D721Med (cell line): ENCODE results near the gene USP44.
"Not testable (repeated sequence)": the region's sequence is repeated elsewhere in the genome, so short reads cannot be mapped to it uniquely, and the experiment has no call there.

Experiments
- DNase-seq: peaks from one replicate; pipeline ENCODE4 v3.0.0; 2011; ENCODE audit warnings: low spot score; ENCODE audit not compliant: insufficient read length
- FAIRE-seq: peaks from 2 replicates; lab custom pipeline; 2011; peaks lifted over from hg19 to GRCh38; lab: Jason Lieb, UNC
- TF ChIP-seq, protein P1 (sequence below): IDR thresholded peaks from 2 replicates; pipeline ENCODE4 v1.5.1; 2012; ENCODE audit warnings: mild to moderate bottlenecking, control low read depth; ENCODE audit not compliant: insufficient read depth; ENCODE audit errors: missing control alignments

The USP44 gene

DNA sequence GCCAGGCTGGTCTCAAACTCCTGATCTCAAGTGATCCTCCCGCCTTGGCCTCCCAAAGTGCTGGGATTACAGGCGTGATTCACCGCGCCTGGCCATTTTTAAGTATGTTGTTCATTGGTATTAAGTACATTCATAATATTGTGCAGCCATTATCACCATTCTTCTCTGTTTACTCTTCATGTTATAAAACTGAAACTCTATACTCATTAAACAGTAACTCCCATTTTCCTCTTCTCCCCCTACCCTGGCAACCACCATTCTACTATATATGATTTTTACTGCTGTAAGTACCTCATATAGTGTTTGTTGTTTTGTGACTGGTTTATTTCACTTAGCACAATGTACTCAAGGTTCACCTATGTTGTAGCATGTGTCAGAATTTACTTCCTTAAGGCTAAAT lies 54.2 kb downstream of the USP44 start:
- DNase-seq (no peak), FAIRE-seq (no peak)
- TF ChIP-seq, protein P1, sequence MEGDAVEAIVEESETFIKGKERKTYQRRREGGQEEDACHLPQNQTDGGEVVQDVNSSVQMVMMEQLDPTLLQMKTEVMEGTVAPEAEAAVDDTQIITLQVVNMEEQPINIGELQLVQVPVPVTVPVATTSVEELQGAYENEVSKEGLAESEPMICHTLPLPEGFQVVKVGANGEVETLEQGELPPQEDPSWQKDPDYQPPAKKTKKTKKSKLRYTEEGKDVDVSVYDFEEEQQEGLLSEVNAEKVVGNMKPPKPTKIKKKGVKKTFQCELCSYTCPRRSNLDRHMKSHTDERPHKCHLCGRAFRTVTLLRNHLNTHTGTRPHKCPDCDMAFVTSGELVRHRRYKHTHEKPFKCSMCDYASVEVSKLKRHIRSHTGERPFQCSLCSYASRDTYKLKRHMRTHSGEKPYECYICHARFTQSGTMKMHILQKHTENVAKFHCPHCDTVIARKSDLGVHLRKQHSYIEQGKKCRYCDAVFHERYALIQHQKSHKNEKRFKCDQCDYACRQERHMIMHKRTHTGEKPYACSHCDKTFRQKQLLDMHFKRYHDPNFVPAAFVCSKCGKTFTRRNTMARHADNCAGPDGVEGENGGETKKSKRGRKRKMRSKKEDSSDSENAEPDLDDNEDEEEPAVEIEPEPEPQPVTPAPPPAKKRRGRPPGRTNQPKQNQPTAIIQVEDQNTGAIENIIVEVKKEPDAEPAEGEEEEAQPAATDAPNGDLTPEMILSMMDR, result no peak

DNA sequence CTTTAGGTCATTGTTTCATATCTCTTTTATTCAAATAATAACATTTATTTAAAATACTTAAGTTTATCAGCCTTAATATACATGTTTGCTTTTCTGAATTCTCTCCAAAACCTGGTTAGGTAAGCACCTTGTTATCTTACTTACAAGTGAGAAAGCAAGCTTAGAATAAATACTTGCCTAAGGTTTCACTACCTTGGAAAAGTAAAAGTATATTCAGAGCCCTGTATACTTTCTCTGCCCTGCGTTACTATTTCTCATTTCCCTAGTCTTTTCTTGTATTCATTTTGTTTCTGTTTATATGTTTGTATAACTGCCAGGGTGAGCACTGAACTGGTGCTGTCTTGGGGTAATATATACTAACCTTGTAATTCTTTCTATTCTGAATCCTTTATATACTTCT lies 55.8 kb downstream of the USP44 start:
- TF ChIP-seq, protein P1, result no peak
- DNase-seq, result no peak
- no peak for FAIRE-seq

DNA sequence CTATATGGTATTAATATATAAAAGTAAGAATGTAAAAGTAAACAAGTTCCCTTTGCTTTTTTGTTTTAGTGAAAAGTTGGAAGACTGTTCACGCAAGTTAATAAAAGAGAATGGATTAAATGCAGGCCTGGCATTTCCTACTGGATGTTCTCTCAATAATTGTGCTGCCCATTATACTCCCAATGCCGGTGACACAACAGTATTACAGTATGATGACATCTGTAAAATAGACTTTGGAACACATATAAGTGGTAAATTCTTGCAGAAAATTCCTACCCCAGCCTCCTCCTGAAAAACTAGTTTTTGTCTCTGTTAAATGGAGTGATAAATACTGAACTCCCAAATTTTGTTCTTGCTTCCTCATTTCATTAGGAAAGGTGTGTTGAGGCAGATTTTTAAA lies 56.4 kb downstream of the USP44 start:
- TF ChIP-seq, protein P1, result no peak
- DNase-seq (no peak), FAIRE-seq (no peak)

GRCh38 chr12:95492462-95492861 lies 58.8 kb downstream of the USP44 start:
- TF ChIP-seq, protein P1, result no peak
- no peak for FAIRE-seq
- no peak for DNase-seq

- FAIRE-seq (no peak), DNase-seq (no peak)
- TF ChIP-seq, protein P1, result no peak
These were observed 64.3 kb downstream of the USP44 start for GRCh38 chr12:95487024-95487423.

- DNase-seq (no peak), FAIRE-seq (no peak)
- TF ChIP-seq, protein P1, result no peak
These were observed 66.8 kb downstream of the USP44 start for GRCh38 chr12:95484524-95484923.

- not testable (repeated sequence) for FAIRE-seq, DNase-seq
These were observed 68.7 kb downstream of the USP44 start for GRCh38 chr12:95482564-95482963.

DNA sequence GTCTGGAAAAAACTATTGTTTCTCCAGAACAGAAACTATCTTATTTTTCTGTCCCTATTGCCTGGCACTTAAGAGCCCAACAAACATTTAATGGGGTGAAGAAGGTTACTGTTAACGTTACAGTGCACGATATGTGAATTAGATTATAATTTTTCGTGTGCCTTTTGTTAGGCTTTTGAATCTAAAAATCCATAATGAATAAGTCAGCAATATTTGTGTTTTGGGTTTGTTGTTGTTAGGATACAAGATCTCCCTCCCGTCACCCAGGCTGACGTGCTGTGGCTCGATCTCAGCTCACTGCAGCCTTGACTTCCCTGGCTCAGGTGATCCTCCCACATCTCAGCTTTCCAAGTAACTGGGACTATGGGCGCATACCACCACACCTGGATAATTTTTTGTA lies 69.4 kb downstream of the USP44 start:
- FAIRE-seq, result no peak

More for the DNA sequence above, 69.4 kb downstream of the USP44 start:
- no peak for DNase-seq
- TF ChIP-seq, protein P1, result no peak
